Fibroblast of skin of left biceps (primary cell): ENCODE data around the gene TDRD9.
A peak's percentile ranks its signal among the peaks of the same experiment; 100 is the strongest.
"Not testable (repeated sequence)": the region's sequence is repeated elsewhere in the genome, so short reads cannot be mapped to it uniquely, and the experiment has no call there.

ENCODE experiments used
- DNase-seq, 2 experiments: peaks; one replicate each; pipeline ENCODE4 v3.0.0-alpha.2; 2013; ENCODE audit warnings: low read depth in 2 of 2

Gene TDRD9

GRCh38 chr14:103920981-103921854 lies 7.0 kb upstream of the TDRD9 start:
- peak; percentile 64 to 71 for DNase-seq

- not testable (repeated sequence) for DNase-seq
Observed at GRCh38 chr14:103921855-103922200, 6.4 kb upstream of the TDRD9 start.

- no peak for DNase-seq
Observed at GRCh38 chr14:103923863-103924262, 4.4 kb upstream of the TDRD9 start.

- no peak for DNase-seq
Observed at GRCh38 chr14:103925316-103925715, 2.9 kb upstream of the TDRD9 start.

GRCh38 chr14:103927566-103927965 lies 690 bp upstream of the TDRD9 start:
- DNase-seq, result no peak

GRCh38 chr14:103930051-103930604 lies 1.9 kb downstream of the TDRD9 start:
- DNase-seq, result no peak

- no peak for DNase-seq
Observed at GRCh38 chr14:103931422-103931821, 3.2 kb downstream of the TDRD9 start.

- no peak for DNase-seq
Observed at GRCh38 chr14:103932791-103933490, 4.7 kb downstream of the TDRD9 start.

- no peak for DNase-seq
Observed at GRCh38 chr14:103935102-103935501, 6.8 kb downstream of the TDRD9 start.

GRCh38 chr14:103941462-103941861 lies 13.2 kb downstream of the TDRD9 start:
- DNase-seq, result no peak

GRCh38 chr14:103941973-103942736 lies 13.9 kb downstream of the TDRD9 start, which contains the start of gene RD3L:
Gene RD3L, minus strand, starts transcription at chr14:103942529. Its CDS starts 834 bp downstream, at chr14:103941695.
- no peak for DNase-seq

GRCh38 chr14:103943673-103944072 lies 15.4 kb downstream of the TDRD9 start:
- DNase-seq, result no peak

- DNase-seq, result no peak
Observed at GRCh38 chr14:103946975-103947374, 18.7 kb downstream of the TDRD9 start.

- DNase-seq, result no peak
Observed at GRCh38 chr14:103948442-103948841, 20.2 kb downstream of the TDRD9 start.

- DNase-seq, result no peak
Observed at GRCh38 chr14:103949131-103949790, 21.0 kb downstream of the TDRD9 start.

- DNase-seq, result no peak
Observed at GRCh38 chr14:103960457-103961055, 32.3 kb downstream of the TDRD9 start.

GRCh38 chr14:103961928-103962578 lies 33.8 kb downstream of the TDRD9 start:
- DNase-seq, result no peak

GRCh38 chr14:103966631-103967030 lies 38.4 kb downstream of the TDRD9 start:
- no peak for DNase-seq

- DNase-seq, result no peak
Observed at GRCh38 chr14:103969961-103970360, 41.7 kb downstream of the TDRD9 start.

GRCh38 chr14:103973354-103973753 lies 45.1 kb downstream of the TDRD9 start:
- no peak for DNase-seq
